HCT116 (cell line): ENCODE data around the gene IQCF2. TPM values are rescaled to one million over a fixed set of nuclear protein-coding genes. Genes with fewer than 3 reads are reported as not detected.

ENCODE experiments used
- ATAC-seq: fragments of 200-7000 bp; cut with Tn5 transposase; 2 replicates; pipeline ENCODE4 v1.9.1; 2020; ENCODE audit warnings: mild to moderate bottlenecking, moderate library complexity
- BruUV-seq: library from RNA; stranded (reverse); fragments of 400-500 nt; replicated peaks from 2 replicates; lab custom pipeline; 2021; lab: Mats Ljungman, UMichigan
- CTCF ChIA-PET: fragments of 300-600 bp; sonication (Branson Sonifier 250); formaldehyde crosslinking; loops from one replicate; lab custom pipeline; 2021; ENCODE audit warnings: antibody characterized with exemption; lab: Charles Lee
- POLR2A ChIA-PET: fragments of 300-600, 350-600 bp; sonication (Branson Sonifier 250); formaldehyde crosslinking; loops from one replicate; lab custom pipeline; 2021; ENCODE audit warnings: antibody characterized with exemption; lab: Charles Lee
- RAD21 ChIA-PET, 2 experiments: fragments of 300-600 bp; sonication (Branson Sonifier 250); formaldehyde crosslinking; loops; one replicate each; lab custom pipeline; 2023; ENCODE audit warnings: low total read pairs in 2 of 2; ENCODE audit not compliant: uncharacterized antibody in 2 of 2, unreplicated experiment in 2 of 2, low non-redundant PET in 1 of 2; lab: Charles Lee
- DNase-seq: peaks from one replicate; pipeline ENCODE4 v3.0.0-alpha.2; 2010; ENCODE audit warnings: low read depth, low spot score
- H2AFZ ChIP-seq: fragments of 200-600 bp; shearing (Covaris generic), sonication (generic); 2 replicates; pipeline ENCODE4 v1.6.1; 2017; ENCODE audit warnings: low read depth, mixed run types, mixed read lengths, antibody characterized with exemption, low read length; ENCODE audit not compliant: poor library complexity, severe bottlenecking
- H3K27ac ChIP-seq: 2 replicates; pipeline ENCODE4 v1.5.1; 2012; ENCODE audit warnings: low read depth, low read length
- H3K27me3 ChIP-seq: fragments of 200-600 bp; sonication (generic); 2 replicates; pipeline ENCODE4 v1.6.1; 2016; ENCODE audit warnings: mixed run types, low read length, mixed read lengths; ENCODE audit not compliant: insufficient read depth
- H3K36me3 ChIP-seq, 2 experiments: fragments of 200-500 bp in 1 of 2; fragments of 200-600 bp in 1 of 2; sonication (Bioruptor generic) in 1 of 2; sonication (generic) in 1 of 2; 2 replicates each; pipeline versions ENCODE4 v1.5.1 to v1.6.1; 2014 to 2016; ENCODE audit warnings: low read length in 2 of 2, inconsistent platforms in 1 of 2, mixed read lengths in 1 of 2, mixed run types in 1 of 2; ENCODE audit not compliant: insufficient read depth in 2 of 2, control insufficient read depth in 1 of 2
- H3K4me1 ChIP-seq, 2 experiments: fragments of 200-600 bp in 1 of 2; sonication (generic) in 1 of 2; 2 replicates each; pipeline versions ENCODE4 v1.5.1 to v1.6.1; 2012 to 2017; ENCODE audit warnings: low read length in 2 of 2, inconsistent platforms in 1 of 2, mild to moderate bottlenecking in 1 of 2, mixed read lengths in 1 of 2, mixed run types in 1 of 2, moderate library complexity in 1 of 2; ENCODE audit not compliant: insufficient read depth in 2 of 2, control insufficient read depth in 1 of 2
- H3K4me2 ChIP-seq: fragments of 200-600 bp; sonication (generic); 2 replicates; pipeline ENCODE4 v1.6.1; 2017; ENCODE audit warnings: mixed run types, low read length, mixed read lengths
- H3K4me3 ChIP-seq, 2 experiments: fragments of 200-600 bp in 1 of 2; sonication (generic) in 1 of 2; replicated peaks in 1 of 2; 2 replicates each; pipeline ENCODE4 v1.5.1; 2011 to 2016; ENCODE audit warnings: low read length in 2 of 2, control low read depth in 1 of 2, low read depth in 1 of 2, mild to moderate bottlenecking in 1 of 2, mixed read lengths in 1 of 2, mixed run types in 1 of 2
- H3K79me2 ChIP-seq: fragments of 200-600 bp; sonication (generic); 2 replicates; pipeline ENCODE4 v1.6.1; 2017; ENCODE audit warnings: mild to moderate bottlenecking, mixed run types, low read length, moderate library complexity, mixed read lengths; ENCODE audit not compliant: insufficient read depth
- H3K9ac ChIP-seq: fragments of 200-600 bp; sonication (generic); 2 replicates; pipeline ENCODE4 v1.6.1; 2016; ENCODE audit warnings: low read length, mixed read lengths
- H3K9me2 ChIP-seq: fragments of 200-600 bp; sonication (generic), shearing (Covaris generic); 2 replicates; pipeline ENCODE4 v1.6.1; 2017; ENCODE audit warnings: mixed run types, mild to moderate bottlenecking, moderate library complexity; ENCODE audit not compliant: insufficient read depth
- H3K9me3 ChIP-seq, 2 experiments: fragments of 200-500 bp in 1 of 2; fragments of 200-600 bp in 1 of 2; sonication (Bioruptor generic) in 1 of 2; sonication (generic) in 1 of 2; 2 replicates each; pipeline ENCODE4 v1.6.1; 2014 to 2017; ENCODE audit warnings: low read length in 2 of 2, mixed read lengths in 2 of 2, inconsistent platforms in 1 of 2, low read depth in 1 of 2, mild to moderate bottlenecking in 1 of 2, mixed run types in 1 of 2, moderate library complexity in 1 of 2; ENCODE audit not compliant: control insufficient read depth in 1 of 2, insufficient read depth in 1 of 2
- H4K20me1 ChIP-seq: fragments of 200-600 bp; sonication (generic), shearing (Covaris generic); 2 replicates; pipeline ENCODE4 v1.6.1; 2017; ENCODE audit warnings: mixed run types, mild to moderate bottlenecking, moderate library complexity; ENCODE audit not compliant: insufficient read depth
- ELF1 ChIP-seq: IDR thresholded peaks from 2 replicates; pipeline ENCODE4 v1.6.1; 2012; ENCODE audit warnings: low read depth, borderline replicate concordance
- EZH2 ChIP-seq: fragments of 200-600 bp; sonication (generic); IDR thresholded peaks from 2 replicates; pipeline ENCODE4 v1.6.1; 2017; ENCODE audit warnings: antibody characterized with exemption, mixed run types
- SP1 ChIP-seq: IDR thresholded peaks from 2 replicates; pipeline ENCODE4 v1.6.1; 2012; ENCODE audit warnings: low read depth
- SRF ChIP-seq: IDR thresholded peaks from 2 replicates; pipeline ENCODE4 v1.6.1; 2012; ENCODE audit warnings: low read depth
- TCF7L2 ChIP-seq: IDR thresholded peaks from 2 replicates; pipeline ENCODE4 v1.7.0; 2011; ENCODE audit warnings: borderline replicate concordance, inconsistent platforms; ENCODE audit not compliant: insufficient read depth, insufficient read length; ENCODE audit errors: extremely low read depth
- YY1 ChIP-seq: IDR thresholded peaks from 2 replicates; pipeline ENCODE4 v1.6.1; 2011; ENCODE audit warnings: low read length, low read depth, moderate library complexity, mild to moderate bottlenecking; ENCODE audit not compliant: insufficient replicate concordance; ENCODE audit errors: extremely low read depth
- ZFX ChIP-seq: fragments of 450-650 bp; IDR thresholded peaks from 2 replicates; pipeline ENCODE4 v1.6.1; 2017
- ZNF274 ChIP-seq: fragments of 200-500 bp; sonication (Bioruptor generic); IDR thresholded peaks from 2 replicates; pipeline ENCODE4 v1.6.1; 2014; ENCODE audit warnings: mild to moderate bottlenecking, low read depth, low read length, inconsistent platforms
- intact Hi-C: fragments of 100-400 bp; cut with micrococcal nuclease; formaldehyde crosslinking; loops from 2 replicates; pipeline ENCODE4 v1.10.0; 2022
- total RNA-seq: library from RNA; stranded (reverse); gene quantifications from one replicate; pipeline ENCODE4 v1.2.1, GENCODE V29; 2021; ENCODE audit not compliant: unreplicated experiment
- TF ChIP-seq, protein P1 (sequence below), 3 experiments: fragments of 200-600 bp in 1 of 3; sonication (generic) in 1 of 3; IDR thresholded peaks in 2 of 3; conservative IDR thresholded peaks in 1 of 3; 2 replicates each; pipeline ENCODE4 v1.5.1; 2012 to 2017; ENCODE audit warnings: low read depth in 2 of 3, low read length in 2 of 3, antibody characterized with exemption in 1 of 3, borderline replicate concordance in 1 of 3, control low read depth in 1 of 3, mild to moderate bottlenecking in 1 of 3, mixed read lengths in 1 of 3, mixed run types in 1 of 3, moderate library complexity in 1 of 3; ENCODE audit not compliant: insufficient read depth in 1 of 3
- TF ChIP-seq, protein P2 (sequence below): IDR thresholded peaks from 2 replicates; pipeline ENCODE4 v1.6.1; 2012
- TF ChIP-seq, protein P3 (sequence below): IDR thresholded peaks from 2 replicates; pipeline ENCODE4 v1.6.1; 2012; ENCODE audit warnings: low read depth

IQCF2 gene
- total RNA-seq, 1 experiment from 2014 or later, result not detected

DNA sequence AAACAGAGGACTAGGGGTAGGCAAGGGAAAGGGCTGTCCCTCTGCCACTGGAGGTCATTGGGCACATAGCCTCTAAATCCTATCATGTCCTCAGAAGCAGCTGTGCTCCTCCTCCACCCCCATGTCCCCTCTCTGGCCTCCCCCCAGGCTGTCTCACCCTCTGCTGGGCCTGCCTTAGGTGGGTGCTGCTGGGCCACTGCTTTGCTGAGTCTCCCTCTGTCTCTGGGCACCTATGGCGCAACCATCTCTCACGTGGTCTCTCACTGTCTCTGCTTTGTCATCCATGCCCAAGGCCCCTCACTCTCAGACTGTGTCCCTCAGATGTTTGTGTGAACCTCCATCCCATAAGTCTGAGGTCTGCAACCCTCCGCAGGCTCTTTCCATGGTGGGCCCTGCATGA lies 47.4 kb upstream of the IQCF2 start:
- ChIA-PET CTCF (no interaction called here), RAD21 (no interaction called here), POLR2A (no interaction called here)
- no peaks in the 10 kb centered on the region for H3K79me2 ChIP-seq
- H2AFZ ChIP-seq, result no peak overlapping the region
- no peak overlapping the region for H3K27ac ChIP-seq
- no peaks in the 10 kb centered on the region for H3K9me2 ChIP-seq
- intact Hi-C loops, result no loop called here
- H4K20me1 ChIP-seq, result no peaks in the 10 kb centered on the region
- no peaks in the 10 kb centered on the region for H3K36me3 ChIP-seq
- H3K9me3 ChIP-seq, result no peaks in the 10 kb centered on the region; a peak in 1 of 4 replicates
- H3K4me3 ChIP-seq, result no peak overlapping the region
- BruUV-seq, result no TSS peak
- TF ChIP-seq YY1 (no peak), EZH2 (no peak), TCF7L2 (no peak), ELF1 (no peak), SP1 (no peak), ZFX (no peak), SRF (no peak), ZNF274 (no peak)
- TF ChIP-seq, protein P1, sequence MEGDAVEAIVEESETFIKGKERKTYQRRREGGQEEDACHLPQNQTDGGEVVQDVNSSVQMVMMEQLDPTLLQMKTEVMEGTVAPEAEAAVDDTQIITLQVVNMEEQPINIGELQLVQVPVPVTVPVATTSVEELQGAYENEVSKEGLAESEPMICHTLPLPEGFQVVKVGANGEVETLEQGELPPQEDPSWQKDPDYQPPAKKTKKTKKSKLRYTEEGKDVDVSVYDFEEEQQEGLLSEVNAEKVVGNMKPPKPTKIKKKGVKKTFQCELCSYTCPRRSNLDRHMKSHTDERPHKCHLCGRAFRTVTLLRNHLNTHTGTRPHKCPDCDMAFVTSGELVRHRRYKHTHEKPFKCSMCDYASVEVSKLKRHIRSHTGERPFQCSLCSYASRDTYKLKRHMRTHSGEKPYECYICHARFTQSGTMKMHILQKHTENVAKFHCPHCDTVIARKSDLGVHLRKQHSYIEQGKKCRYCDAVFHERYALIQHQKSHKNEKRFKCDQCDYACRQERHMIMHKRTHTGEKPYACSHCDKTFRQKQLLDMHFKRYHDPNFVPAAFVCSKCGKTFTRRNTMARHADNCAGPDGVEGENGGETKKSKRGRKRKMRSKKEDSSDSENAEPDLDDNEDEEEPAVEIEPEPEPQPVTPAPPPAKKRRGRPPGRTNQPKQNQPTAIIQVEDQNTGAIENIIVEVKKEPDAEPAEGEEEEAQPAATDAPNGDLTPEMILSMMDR (IDR thresholded peaks at IDR 0.05 in 2 of 3, conservative IDR thresholded peaks at IDR 0.05 in 1 of 3; ENCODE audit: borderline replicate concordance in 1 of 3, insufficient read depth in 1 of 3, low read depth in 2 of 3, low read length in 2 of 3), result no peak
- TF ChIP-seq, protein P2, sequence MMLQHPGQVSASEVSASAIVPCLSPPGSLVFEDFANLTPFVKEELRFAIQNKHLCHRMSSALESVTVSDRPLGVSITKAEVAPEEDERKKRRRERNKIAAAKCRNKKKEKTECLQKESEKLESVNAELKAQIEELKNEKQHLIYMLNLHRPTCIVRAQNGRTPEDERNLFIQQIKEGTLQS, result no peak
- TF ChIP-seq, protein P3, sequence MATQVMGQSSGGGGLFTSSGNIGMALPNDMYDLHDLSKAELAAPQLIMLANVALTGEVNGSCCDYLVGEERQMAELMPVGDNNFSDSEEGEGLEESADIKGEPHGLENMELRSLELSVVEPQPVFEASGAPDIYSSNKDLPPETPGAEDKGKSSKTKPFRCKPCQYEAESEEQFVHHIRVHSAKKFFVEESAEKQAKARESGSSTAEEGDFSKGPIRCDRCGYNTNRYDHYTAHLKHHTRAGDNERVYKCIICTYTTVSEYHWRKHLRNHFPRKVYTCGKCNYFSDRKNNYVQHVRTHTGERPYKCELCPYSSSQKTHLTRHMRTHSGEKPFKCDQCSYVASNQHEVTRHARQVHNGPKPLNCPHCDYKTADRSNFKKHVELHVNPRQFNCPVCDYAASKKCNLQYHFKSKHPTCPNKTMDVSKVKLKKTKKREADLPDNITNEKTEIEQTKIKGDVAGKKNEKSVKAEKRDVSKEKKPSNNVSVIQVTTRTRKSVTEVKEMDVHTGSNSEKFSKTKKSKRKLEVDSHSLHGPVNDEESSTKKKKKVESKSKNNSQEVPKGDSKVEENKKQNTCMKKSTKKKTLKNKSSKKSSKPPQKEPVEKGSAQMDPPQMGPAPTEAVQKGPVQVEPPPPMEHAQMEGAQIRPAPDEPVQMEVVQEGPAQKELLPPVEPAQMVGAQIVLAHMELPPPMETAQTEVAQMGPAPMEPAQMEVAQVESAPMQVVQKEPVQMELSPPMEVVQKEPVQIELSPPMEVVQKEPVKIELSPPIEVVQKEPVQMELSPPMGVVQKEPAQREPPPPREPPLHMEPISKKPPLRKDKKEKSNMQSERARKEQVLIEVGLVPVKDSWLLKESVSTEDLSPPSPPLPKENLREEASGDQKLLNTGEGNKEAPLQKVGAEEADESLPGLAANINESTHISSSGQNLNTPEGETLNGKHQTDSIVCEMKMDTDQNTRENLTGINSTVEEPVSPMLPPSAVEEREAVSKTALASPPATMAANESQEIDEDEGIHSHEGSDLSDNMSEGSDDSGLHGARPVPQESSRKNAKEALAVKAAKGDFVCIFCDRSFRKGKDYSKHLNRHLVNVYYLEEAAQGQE, result no peak
- TF ChIP-seq, all 23 proteins: peak for 0
- ATAC-seq, result no peak
- Histone ChIP-seq H3K4me1 (peaks cover 0 to 6% of the 10 kb centered on the region in 2 experiments; a peak in 1 of 4 replicates), H3K9ac (no peak overlapping the region), H3K27me3 (no peaks in the 10 kb centered on the region), H3K4me2 (no peak overlapping the region)
- DNase-seq, result no peak
